MM.1S (cell line): ENCODE data around the gene YWHAG.

Source experiments
- EZH2 ChIP-seq: fragments of 300-600 bp; sonication (generic); optimal IDR thresholded peaks from 2 replicates; pipeline ENCODE3; 2017; ENCODE audit warnings: low read depth, mild to moderate bottlenecking, antibody characterized with exemption, low read length, mixed read lengths
- EZH2phosphoT487 ChIP-seq: fragments of 300-600 bp; sonication (generic); IDR thresholded peaks from 2 replicates; pipeline ENCODE4 v1.6.1; 2018; ENCODE audit warnings: antibody characterized with exemption, low read length
- TF ChIP-seq, protein P1 (sequence below): fragments of 300-600 bp; sonication (generic); IDR thresholded peaks from 2 replicates; pipeline ENCODE4 v1.5.1; 2016; ENCODE audit warnings: antibody characterized with exemption, low read length, mixed read lengths

DNA sequence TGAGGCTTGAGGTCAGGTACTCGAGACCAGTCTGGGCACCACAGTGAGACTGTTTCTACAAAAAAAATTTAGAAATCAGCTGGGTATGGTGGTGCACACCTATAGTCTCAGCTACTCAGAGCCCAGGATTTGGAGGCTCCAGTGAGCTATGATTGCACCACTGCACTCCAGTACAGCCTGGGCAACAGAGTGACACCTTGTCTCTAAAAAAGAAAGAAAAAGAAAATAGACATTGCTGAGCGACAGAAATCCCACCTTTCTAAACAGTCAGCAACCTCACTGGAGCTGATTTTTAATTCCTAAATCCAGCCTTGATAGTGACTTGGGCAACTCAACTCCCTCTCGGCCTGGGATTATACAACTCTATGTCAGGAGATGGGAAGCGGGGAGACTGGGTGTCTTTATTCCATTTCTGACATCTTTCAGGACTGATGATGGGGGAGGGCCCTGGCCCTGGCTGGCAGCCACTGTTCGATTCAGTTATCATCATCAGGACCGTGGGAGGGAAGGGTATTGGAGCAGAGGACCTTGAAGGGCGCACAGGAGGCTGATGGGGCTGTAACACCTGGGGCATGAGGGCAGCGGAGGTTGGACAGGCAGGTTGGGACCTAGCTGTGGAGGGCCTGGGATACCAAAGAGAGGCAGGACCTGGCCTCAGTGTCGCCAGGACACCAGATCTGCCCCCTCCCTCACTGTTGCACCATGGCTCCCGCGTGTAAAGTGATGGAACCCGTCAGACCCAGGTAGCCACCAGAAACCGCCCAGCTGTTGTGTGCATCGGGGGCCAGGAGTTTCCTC is 41.6 kb downstream of the YWHAG start:
- TF ChIP-seq, protein P1, sequence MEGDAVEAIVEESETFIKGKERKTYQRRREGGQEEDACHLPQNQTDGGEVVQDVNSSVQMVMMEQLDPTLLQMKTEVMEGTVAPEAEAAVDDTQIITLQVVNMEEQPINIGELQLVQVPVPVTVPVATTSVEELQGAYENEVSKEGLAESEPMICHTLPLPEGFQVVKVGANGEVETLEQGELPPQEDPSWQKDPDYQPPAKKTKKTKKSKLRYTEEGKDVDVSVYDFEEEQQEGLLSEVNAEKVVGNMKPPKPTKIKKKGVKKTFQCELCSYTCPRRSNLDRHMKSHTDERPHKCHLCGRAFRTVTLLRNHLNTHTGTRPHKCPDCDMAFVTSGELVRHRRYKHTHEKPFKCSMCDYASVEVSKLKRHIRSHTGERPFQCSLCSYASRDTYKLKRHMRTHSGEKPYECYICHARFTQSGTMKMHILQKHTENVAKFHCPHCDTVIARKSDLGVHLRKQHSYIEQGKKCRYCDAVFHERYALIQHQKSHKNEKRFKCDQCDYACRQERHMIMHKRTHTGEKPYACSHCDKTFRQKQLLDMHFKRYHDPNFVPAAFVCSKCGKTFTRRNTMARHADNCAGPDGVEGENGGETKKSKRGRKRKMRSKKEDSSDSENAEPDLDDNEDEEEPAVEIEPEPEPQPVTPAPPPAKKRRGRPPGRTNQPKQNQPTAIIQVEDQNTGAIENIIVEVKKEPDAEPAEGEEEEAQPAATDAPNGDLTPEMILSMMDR = no peak
- TF ChIP-seq EZH2 (no peak), EZH2phosphoT487 (no peak)
